GM12878 (cell line): ENCODE measurements around the gene UBE2L6. TPM values are rescaled to one million over a fixed set of nuclear protein-coding genes. Genes with fewer than 3 reads are reported as not detected.

Experiments
- BACH1 ChIP-seq: fragments of 450-650 bp; IDR thresholded peaks from 2 replicates; pipeline ENCODE4 v1.6.1; 2017; ENCODE audit warnings: mild to moderate bottlenecking, borderline replicate concordance
- CEBPB ChIP-seq, 2 experiments: fragments of 150-350 bp in 1 of 2; IDR thresholded peaks; 2 replicates each; pipeline ENCODE4 v1.6.1; 2012 to 2014; ENCODE audit warnings: low read depth in 2 of 2, low read length in 2 of 2, borderline replicate concordance in 1 of 2, inconsistent platforms in 1 of 2
- MXI1 ChIP-seq: fragments of 150-350 bp; IDR thresholded peaks from 2 replicates; pipeline ENCODE4 v1.6.1; 2011; ENCODE audit warnings: low read depth, mild to moderate bottlenecking, inconsistent platforms, low read length, improper control_type of control experiment
- SMAD5 ChIP-seq: IDR thresholded peaks from 2 replicates; pipeline ENCODE4 v1.6.1; 2016; ENCODE audit warnings: antibody characterized with exemption, low read depth
- TCF3 ChIP-seq: IDR thresholded peaks from 2 replicates; pipeline ENCODE4 v1.6.1; 2012; ENCODE audit warnings: low read depth, mild to moderate bottlenecking, low read length, borderline replicate concordance; ENCODE audit not compliant: insufficient read depth
- YY1 ChIP-seq: IDR thresholded peaks from 2 replicates; pipeline ENCODE4 v1.6.1; 2011; ENCODE audit warnings: low read depth, mild to moderate bottlenecking, low read length
- ZNF217 ChIP-seq: fragments of 450-650 bp; IDR thresholded peaks from 2 replicates; pipeline ENCODE4 v1.6.1; 2017; ENCODE audit warnings: antibody characterized with exemption, mild to moderate bottlenecking
- ZNF384 ChIP-seq: IDR thresholded peaks from 2 replicates; pipeline ENCODE4 v1.6.1; 2012; ENCODE audit warnings: low read depth, mild to moderate bottlenecking, low read length, improper control_type of control experiment, borderline replicate concordance
- polyA plus RNA-seq, 11 experiments: library from polyadenylated mRNA; depleted of rRNA in 4 of 11; unstranded in 6 of 11; stranded (reverse) in 5 of 11; fragments of >200 nt; fragmentation: Nextera tagmentation in 4 of 11; fragmentation: Illumina TruSeq in 1 of 11; extraction: Ambion mirVana in 4 of 11; extraction: Trizol in 1 of 11; gene quantifications; 1 replicate in 1 of 11; 2 replicates in 10 of 11; pipeline versions ENCODE4 v1.2.1 to v1.2.3, GENCODE V29; 2011 to 2016; ENCODE audit warnings: inconsistent platforms in 2 of 11, missing spikeins in 2 of 11, low read depth in 1 of 11
- total RNA-seq, 4 experiments: library from RNA; depleted of rRNA in 3 of 4; stranded (reverse); fragments of >200 nt in 3 of 4; fragmentation: Illumina TruSeq in 1 of 4; extraction: Trizol in 1 of 4; gene quantifications; 2 replicates each; pipeline versions ENCODE4 v1.2.1 to v1.2.3, GENCODE V29; 2013 to 2021
- TF ChIP-seq, protein P1 (sequence below): IDR thresholded peaks from 2 replicates; pipeline ENCODE4 v1.6.1; 2012; ENCODE audit warnings: mild to moderate bottlenecking, low read depth, low read length
- TF ChIP-seq, protein P2 (sequence below): fragments of 450-650 bp; IDR thresholded peaks from 2 replicates; pipeline ENCODE4 v1.6.1; 2017; ENCODE audit warnings: mild to moderate bottlenecking, moderate library complexity
- TF ChIP-seq, protein P3 (sequence below): fragments of 450-650 bp; formaldehyde crosslinking; IDR thresholded peaks from 2 replicates; pipeline ENCODE4 v1.5.0; 2022; ENCODE audit warnings: mild to moderate bottlenecking, missing genetic modification characterization
- TF ChIP-seq, protein P4 (sequence below), 3 experiments: IDR thresholded peaks in 2 of 3; conservative IDR thresholded peaks in 1 of 3; 2 replicates each; pipeline ENCODE4 v1.5.1; 2011; ENCODE audit warnings: low read depth in 3 of 3, low read length in 3 of 3, mild to moderate bottlenecking in 3 of 3, control low read depth in 2 of 3, moderate library complexity in 2 of 3, inconsistent platforms in 1 of 3, mixed read lengths in 1 of 3; ENCODE audit not compliant: control insufficient read depth in 2 of 3, insufficient read depth in 1 of 3; ENCODE audit errors: extremely low read depth in 1 of 3
- TF ChIP-seq, protein P5 (sequence below): IDR thresholded peaks from 2 replicates; pipeline ENCODE4 v1.6.1; 2012; ENCODE audit warnings: low read depth, low read length, improper control_type of control experiment

UBE2L6 gene
- total and polyA plus RNA-seq, 10 of the 15 experiments (the other 5 are each of a cell fraction or from before 2014, with no cell fraction given): 114 to 295 (median 173) TPM

DNA sequence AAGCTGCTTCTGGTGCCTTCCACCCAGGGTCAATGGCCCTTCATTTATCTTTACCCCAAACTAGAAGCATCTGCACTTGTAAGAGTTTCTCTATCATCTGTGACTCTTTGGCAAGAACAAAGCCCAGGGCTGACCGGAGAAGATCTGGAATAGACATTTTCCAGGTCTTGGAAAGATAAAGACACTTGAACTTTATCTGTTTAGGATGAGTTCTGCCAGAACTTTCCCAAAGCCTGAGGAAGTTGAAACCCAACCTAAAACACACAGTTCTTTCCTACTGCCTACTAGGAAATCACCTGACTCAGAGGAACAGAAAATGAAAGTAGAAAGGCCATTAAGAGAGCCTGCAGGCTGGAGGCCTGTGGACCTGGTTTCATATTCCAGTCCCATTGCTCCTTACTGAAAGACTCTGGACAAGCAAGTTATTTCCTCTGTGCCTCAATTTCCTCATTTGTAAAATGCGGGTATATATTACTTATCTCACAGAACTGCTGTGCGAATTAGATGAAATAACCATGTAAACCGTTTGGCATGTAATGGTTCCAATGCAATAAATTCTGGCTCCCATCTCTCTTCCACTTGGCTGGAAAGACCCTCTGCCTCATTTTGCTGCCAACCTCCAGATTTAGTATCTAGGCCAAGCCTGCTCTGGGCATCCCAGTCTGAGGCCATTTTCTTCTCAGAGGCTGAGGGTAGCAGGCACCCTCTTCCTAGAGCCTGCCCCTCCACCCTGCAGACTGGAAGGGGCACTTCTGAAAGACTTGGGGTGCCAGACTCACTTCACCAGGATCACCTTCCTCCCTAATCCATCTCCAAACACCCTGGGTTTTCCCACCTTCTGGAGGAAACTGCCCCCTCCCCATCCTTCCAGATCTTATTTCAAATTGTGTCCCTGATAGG is 1.2 kb downstream of the UBE2L6 start (continued):
- TF ChIP-seq, protein P1, sequence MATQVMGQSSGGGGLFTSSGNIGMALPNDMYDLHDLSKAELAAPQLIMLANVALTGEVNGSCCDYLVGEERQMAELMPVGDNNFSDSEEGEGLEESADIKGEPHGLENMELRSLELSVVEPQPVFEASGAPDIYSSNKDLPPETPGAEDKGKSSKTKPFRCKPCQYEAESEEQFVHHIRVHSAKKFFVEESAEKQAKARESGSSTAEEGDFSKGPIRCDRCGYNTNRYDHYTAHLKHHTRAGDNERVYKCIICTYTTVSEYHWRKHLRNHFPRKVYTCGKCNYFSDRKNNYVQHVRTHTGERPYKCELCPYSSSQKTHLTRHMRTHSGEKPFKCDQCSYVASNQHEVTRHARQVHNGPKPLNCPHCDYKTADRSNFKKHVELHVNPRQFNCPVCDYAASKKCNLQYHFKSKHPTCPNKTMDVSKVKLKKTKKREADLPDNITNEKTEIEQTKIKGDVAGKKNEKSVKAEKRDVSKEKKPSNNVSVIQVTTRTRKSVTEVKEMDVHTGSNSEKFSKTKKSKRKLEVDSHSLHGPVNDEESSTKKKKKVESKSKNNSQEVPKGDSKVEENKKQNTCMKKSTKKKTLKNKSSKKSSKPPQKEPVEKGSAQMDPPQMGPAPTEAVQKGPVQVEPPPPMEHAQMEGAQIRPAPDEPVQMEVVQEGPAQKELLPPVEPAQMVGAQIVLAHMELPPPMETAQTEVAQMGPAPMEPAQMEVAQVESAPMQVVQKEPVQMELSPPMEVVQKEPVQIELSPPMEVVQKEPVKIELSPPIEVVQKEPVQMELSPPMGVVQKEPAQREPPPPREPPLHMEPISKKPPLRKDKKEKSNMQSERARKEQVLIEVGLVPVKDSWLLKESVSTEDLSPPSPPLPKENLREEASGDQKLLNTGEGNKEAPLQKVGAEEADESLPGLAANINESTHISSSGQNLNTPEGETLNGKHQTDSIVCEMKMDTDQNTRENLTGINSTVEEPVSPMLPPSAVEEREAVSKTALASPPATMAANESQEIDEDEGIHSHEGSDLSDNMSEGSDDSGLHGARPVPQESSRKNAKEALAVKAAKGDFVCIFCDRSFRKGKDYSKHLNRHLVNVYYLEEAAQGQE: no peak
- TF ChIP-seq, protein P2, sequence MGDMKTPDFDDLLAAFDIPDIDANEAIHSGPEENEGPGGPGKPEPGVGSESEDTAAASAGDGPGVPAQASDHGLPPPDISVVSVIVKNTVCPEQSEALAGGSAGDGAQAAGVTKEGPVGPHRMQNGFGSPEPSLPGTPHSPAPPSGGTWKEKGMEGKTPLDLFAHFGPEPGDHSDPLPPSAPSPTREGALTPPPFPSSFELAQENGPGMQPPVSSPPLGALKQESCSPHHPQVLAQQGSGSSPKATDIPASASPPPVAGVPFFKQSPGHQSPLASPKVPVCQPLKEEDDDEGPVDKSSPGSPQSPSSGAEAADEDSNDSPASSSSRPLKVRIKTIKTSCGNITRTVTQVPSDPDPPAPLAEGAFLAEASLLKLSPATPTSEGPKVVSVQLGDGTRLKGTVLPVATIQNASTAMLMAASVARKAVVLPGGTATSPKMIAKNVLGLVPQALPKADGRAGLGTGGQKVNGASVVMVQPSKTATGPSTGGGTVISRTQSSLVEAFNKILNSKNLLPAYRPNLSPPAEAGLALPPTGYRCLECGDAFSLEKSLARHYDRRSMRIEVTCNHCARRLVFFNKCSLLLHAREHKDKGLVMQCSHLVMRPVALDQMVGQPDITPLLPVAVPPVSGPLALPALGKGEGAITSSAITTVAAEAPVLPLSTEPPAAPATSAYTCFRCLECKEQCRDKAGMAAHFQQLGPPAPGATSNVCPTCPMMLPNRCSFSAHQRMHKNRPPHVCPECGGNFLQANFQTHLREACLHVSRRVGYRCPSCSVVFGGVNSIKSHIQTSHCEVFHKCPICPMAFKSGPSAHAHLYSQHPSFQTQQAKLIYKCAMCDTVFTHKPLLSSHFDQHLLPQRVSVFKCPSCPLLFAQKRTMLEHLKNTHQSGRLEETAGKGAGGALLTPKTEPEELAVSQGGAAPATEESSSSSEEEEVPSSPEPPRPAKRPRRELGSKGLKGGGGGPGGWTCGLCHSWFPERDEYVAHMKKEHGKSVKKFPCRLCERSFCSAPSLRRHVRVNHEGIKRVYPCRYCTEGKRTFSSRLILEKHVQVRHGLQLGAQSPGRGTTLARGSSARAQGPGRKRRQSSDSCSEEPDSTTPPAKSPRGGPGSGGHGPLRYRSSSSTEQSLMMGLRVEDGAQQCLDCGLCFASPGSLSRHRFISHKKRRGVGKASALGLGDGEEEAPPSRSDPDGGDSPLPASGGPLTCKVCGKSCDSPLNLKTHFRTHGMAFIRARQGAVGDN: peak; percentile 33; the same call in 1 of the 2 replicates
- TF ChIP-seq CEBPB (IDR thresholded peaks at IDR 0.05; ENCODE audit: borderline replicate concordance in 1 of 2, low read depth in 2 of 2, low read length in 2 of 2) (no peak), SMAD5 (peak; percentile 44; the same call in 1 of the 2 replicates), MXI1 (no peak; the same call in 1 of the 2 replicates), TCF3 (no peak), YY1 (peak; percentile 43; the same call in 1 of the 2 replicates), ZNF217 (no peak), BACH1 (no peak), ZNF384 (no peak)
- TF ChIP-seq, protein P3, sequence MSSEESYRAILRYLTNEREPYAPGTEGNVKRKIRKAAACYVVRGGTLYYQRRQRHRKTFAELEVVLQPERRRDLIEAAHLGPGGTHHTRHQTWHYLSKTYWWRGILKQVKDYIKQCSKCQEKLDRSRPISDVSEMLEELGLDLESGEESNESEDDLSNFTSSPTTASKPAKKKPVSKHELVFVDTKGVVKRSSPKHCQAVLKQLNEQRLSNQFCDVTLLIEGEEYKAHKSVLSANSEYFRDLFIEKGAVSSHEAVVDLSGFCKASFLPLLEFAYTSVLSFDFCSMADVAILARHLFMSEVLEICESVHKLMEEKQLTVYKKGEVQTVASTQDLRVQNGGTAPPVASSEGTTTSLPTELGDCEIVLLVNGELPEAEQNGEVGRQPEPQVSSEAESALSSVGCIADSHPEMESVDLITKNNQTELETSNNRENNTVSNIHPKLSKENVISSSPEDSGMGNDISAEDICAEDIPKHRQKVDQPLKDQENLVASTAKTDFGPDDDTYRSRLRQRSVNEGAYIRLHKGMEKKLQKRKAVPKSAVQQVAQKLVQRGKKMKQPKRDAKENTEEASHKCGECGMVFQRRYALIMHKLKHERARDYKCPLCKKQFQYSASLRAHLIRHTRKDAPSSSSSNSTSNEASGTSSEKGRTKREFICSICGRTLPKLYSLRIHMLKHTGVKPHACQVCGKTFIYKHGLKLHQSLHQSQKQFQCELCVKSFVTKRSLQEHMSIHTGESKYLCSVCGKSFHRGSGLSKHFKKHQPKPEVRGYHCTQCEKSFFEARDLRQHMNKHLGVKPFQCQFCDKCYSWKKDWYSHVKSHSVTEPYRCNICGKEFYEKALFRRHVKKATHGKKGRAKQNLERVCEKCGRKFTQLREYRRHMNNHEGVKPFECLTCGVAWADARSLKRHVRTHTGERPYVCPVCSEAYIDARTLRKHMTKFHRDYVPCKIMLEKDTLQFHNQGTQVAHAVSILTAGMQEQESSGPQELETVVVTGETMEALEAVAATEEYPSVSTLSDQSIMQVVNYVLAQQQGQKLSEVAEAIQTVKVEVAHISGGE: no peak
- TF ChIP-seq, protein P4, sequence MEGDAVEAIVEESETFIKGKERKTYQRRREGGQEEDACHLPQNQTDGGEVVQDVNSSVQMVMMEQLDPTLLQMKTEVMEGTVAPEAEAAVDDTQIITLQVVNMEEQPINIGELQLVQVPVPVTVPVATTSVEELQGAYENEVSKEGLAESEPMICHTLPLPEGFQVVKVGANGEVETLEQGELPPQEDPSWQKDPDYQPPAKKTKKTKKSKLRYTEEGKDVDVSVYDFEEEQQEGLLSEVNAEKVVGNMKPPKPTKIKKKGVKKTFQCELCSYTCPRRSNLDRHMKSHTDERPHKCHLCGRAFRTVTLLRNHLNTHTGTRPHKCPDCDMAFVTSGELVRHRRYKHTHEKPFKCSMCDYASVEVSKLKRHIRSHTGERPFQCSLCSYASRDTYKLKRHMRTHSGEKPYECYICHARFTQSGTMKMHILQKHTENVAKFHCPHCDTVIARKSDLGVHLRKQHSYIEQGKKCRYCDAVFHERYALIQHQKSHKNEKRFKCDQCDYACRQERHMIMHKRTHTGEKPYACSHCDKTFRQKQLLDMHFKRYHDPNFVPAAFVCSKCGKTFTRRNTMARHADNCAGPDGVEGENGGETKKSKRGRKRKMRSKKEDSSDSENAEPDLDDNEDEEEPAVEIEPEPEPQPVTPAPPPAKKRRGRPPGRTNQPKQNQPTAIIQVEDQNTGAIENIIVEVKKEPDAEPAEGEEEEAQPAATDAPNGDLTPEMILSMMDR (IDR thresholded peaks at IDR 0.05 in 2 of 3, conservative IDR thresholded peaks at IDR 0.05 in 1 of 3; ENCODE audit: control insufficient read depth in 2 of 3, extremely low read depth in 1 of 3, insufficient read depth in 1 of 3, low read depth in 3 of 3, low read length in 3 of 3): no peak
- TF ChIP-seq, protein P5, sequence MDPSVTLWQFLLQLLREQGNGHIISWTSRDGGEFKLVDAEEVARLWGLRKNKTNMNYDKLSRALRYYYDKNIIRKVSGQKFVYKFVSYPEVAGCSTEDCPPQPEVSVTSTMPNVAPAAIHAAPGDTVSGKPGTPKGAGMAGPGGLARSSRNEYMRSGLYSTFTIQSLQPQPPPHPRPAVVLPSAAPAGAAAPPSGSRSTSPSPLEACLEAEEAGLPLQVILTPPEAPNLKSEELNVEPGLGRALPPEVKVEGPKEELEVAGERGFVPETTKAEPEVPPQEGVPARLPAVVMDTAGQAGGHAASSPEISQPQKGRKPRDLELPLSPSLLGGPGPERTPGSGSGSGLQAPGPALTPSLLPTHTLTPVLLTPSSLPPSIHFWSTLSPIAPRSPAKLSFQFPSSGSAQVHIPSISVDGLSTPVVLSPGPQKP: no peak
